ENCODE results near the gene C2CD2L.
A peak's percentile ranks its signal among the peaks of the same experiment; 100 is the strongest.

DNA sequence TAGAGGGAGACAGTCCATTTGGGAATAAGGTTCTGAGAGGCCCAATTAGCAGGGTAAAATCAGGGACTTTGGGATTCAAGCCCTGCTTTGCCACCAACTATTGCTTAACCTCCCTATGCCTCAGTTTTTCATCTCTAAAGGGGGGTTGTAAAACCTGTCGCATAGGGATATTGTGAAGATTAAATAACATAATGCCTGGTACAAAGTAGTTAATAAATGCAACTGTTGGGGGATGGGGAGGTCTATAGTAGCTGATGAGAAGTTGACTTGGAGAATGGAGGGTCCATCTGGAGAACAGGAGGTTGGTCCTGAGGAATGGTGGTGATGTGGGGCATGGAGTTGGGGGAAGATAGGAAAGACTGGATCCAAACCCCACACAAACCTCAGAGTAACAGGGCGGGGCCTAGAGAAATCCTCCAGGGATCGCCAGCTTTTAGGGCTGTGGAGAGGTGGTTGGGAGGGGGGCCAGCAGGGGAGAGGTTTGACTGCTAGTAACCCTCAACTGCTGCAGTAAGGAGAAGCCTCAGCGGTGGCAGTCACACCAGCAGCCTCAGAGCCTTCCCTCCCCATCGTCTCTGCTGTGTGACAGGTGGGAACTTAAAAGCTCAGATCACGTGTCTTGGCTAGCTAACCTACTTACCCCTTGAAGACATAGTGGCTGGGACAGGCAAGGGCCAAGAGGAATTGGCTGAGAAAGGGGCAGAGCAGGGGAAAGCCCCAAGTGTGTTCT is 40.6 kb downstream of the C2CD2L start:
- TF ChIP-seq, protein P1, sequence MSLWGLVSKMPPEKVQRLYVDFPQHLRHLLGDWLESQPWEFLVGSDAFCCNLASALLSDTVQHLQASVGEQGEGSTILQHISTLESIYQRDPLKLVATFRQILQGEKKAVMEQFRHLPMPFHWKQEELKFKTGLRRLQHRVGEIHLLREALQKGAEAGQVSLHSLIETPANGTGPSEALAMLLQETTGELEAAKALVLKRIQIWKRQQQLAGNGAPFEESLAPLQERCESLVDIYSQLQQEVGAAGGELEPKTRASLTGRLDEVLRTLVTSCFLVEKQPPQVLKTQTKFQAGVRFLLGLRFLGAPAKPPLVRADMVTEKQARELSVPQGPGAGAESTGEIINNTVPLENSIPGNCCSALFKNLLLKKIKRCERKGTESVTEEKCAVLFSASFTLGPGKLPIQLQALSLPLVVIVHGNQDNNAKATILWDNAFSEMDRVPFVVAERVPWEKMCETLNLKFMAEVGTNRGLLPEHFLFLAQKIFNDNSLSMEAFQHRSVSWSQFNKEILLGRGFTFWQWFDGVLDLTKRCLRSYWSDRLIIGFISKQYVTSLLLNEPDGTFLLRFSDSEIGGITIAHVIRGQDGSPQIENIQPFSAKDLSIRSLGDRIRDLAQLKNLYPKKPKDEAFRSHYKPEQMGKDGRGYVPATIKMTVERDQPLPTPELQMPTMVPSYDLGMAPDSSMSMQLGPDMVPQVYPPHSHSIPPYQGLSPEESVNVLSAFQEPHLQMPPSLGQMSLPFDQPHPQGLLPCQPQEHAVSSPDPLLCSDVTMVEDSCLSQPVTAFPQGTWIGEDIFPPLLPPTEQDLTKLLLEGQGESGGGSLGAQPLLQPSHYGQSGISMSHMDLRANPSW (CRISPR knock-in tag; conservative IDR thresholded peaks at IDR 0.05; ENCODE audit: low read depth), result no peak
- no peak for TF ChIP-seq CTCF (IDR thresholded peaks at IDR 0.05)
- no peak for TF ChIP-seq ZNF121 (CRISPR knock-in tag; IDR thresholded peaks at IDR 0.05)
- TF ChIP-seq, protein P2, sequence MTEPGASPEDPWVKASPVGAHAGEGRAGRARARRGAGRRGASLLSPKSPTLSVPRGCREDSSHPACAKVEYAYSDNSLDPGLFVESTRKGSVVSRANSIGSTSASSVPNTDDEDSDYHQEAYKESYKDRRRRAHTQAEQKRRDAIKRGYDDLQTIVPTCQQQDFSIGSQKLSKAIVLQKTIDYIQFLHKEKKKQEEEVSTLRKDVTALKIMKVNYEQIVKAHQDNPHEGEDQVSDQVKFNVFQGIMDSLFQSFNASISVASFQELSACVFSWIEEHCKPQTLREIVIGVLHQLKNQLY (CRISPR knock-in tag; IDR thresholded peaks at IDR 0.05), result no peak
- TF ChIP-seq, protein P3, sequence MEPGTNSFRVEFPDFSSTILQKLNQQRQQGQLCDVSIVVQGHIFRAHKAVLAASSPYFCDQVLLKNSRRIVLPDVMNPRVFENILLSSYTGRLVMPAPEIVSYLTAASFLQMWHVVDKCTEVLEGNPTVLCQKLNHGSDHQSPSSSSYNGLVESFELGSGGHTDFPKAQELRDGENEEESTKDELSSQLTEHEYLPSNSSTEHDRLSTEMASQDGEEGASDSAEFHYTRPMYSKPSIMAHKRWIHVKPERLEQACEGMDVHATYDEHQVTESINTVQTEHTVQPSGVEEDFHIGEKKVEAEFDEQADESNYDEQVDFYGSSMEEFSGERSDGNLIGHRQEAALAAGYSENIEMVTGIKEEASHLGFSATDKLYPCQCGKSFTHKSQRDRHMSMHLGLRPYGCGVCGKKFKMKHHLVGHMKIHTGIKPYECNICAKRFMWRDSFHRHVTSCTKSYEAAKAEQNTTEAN (CRISPR knock-in tag; IDR thresholded peaks at IDR 0.05), result no peak
- no peak for TF ChIP-seq JUN (CRISPR knock-in tag; IDR thresholded peaks at IDR 0.05)
- TF ChIP-seq ATF1 (CRISPR knock-in tag; IDR thresholded peaks at IDR 0.05), result no peak
- TF ChIP-seq KAT7 (CRISPR knock-in tag; IDR thresholded peaks at IDR 0.05; ENCODE audit: borderline replicate concordance), result no peak
- TF ChIP-seq NFATC4 (CRISPR knock-in tag; IDR thresholded peaks at IDR 0.05), result no peak
- TF ChIP-seq ZNF263 (CRISPR knock-in tag; IDR thresholded peaks at IDR 0.05; ENCODE audit: low read depth), result no peak
- no peak for TF ChIP-seq ELF4 (CRISPR knock-in tag; IDR thresholded peaks at IDR 0.05; ENCODE audit: low read depth)
- TF ChIP-seq MAX (CRISPR knock-in tag; IDR thresholded peaks at IDR 0.05), result 0 out of 2 replicates have a peak, but pooled peaks have one; percentile 61
- TF ChIP-seq ZNF317 (CRISPR knock-in tag; IDR thresholded peaks at IDR 0.05; ENCODE audit: borderline replicate concordance, low read depth), result no peak
- no peak for TF ChIP-seq ZNF138 (CRISPR knock-in tag; conservative IDR thresholded peaks at IDR 0.05)
